Activated CD8-positive, alpha-beta T cell treated with anti-CD3 and anti-CD28 coated beads, Interleukin-2, amount 10 ng/mL, durations not matched to agents 7 days and 5 days (primary cell): Measurements from ENCODE around the gene PCSK7. TPM values are rescaled to one million over a fixed set of nuclear protein-coding genes. Genes with fewer than 3 reads are reported as not detected.
A peak's percentile ranks its signal among the peaks of the same experiment; 100 is the strongest.

ENCODE experiments used
- ATAC-seq: fragments of 150-1000 bp; cut with Tn5 transposase; one replicate; pipeline ENCODE4 v1.10.0; 2021; ENCODE audit warnings: moderate library complexity
- CTCF ChIA-PET: fragments of 350-600 bp; sonication (Branson Sonifier 250); formaldehyde crosslinking; loops from one replicate; lab custom pipeline; 2021; ENCODE audit warnings: antibody characterized with exemption; lab: Charles Lee
- POLR2A ChIA-PET: fragments of 350-600 bp; sonication (Branson Sonifier 250); formaldehyde crosslinking; loops from one replicate; lab custom pipeline; 2021; ENCODE audit warnings: antibody characterized with exemption; lab: Charles Lee
- DNase-seq: peaks from one replicate; pipeline ENCODE4 v3.0.0-alpha.2; 2020
- H3K27ac Mint-ChIP-seq: one replicate; pipeline ENCODE4 v1.8.0; 2021; ENCODE audit warnings: mild to moderate bottlenecking, mixed read lengths
- H3K27me3 Mint-ChIP-seq: one replicate; pipeline ENCODE4 v1.8.0; 2021; ENCODE audit warnings: low read depth, mixed read lengths
- H3K36me3 Mint-ChIP-seq: one replicate; pipeline ENCODE4 v1.8.0; 2021; ENCODE audit warnings: low read depth, mixed read lengths
- H3K4me1 Mint-ChIP-seq: one replicate; pipeline ENCODE4 v1.8.0; 2021; ENCODE audit warnings: low read depth, mixed read lengths
- H3K4me3 Mint-ChIP-seq: one replicate; pipeline ENCODE4 v1.8.0; 2021; ENCODE audit warnings: mild to moderate bottlenecking, mixed read lengths
- H3K9me3 Mint-ChIP-seq: one replicate; pipeline ENCODE4 v1.8.0; 2022; ENCODE audit warnings: mixed read lengths; ENCODE audit not compliant: insufficient read depth
- total RNA-seq, 2 experiments: library from RNA; stranded (reverse); gene quantifications; one replicate each; pipeline ENCODE4 v1.2.3, GENCODE V29; 2021

PCSK7 gene
- total RNA-seq, 2 experiments from 2014 or later, result 160 to 161 TPM

DNA sequence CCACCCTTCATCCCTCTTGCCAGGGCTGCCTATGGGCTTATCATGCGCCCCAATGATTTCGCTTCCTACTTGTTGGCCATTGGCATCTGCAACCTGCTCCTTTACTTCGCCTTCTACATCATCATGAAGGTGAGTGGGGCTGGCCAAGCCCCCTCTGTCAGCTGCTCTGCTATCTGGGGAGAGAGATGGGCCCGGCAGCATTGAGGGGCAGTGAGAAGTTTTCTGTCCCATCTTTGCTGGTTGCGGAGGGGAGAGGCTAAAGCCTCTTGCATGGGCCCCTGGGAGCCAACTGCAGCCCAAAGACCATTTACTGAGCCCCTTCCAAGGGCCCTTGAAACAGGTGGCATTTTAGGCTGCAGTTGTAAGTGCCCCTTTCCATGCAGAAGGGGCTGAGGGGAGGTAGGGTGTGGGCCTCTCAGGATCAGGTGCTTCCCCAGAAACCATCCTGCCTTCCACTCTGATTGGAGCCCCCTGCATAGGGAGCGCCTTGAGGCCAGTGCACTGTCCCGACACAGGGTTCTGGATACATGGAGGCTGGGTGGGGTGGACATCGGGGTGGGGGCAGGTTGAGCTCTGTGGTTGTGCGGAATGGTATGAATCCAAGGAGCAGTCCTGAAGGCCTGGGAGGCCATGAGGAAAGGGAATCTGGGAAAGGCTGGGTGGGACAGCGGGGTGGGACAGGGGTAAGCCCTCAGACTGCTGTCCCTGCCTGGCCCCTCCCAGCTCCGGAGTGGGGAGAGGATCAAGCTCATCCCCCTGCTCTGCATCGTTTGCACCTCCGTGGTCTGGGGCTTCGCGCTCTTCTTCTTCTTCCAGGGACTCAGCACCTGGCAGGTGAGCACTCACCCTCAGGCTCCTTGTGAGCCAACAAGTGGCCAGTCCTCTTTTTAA lies 38.5 kb downstream of the PCSK7 start:
- no peak overlapping the region for H3K4me3 Mint-ChIP-seq
- ATAC-seq (no peak), DNase-seq (no peak)
- H3K27me3 Mint-ChIP-seq, result no peaks in the 10 kb centered on the region
- peaks cover 7% of the 10 kb centered on the region for H3K36me3 Mint-ChIP-seq
- peaks cover 5% of the 10 kb centered on the region for H3K4me1 Mint-ChIP-seq
- ChIA-PET POLR2A (interaction anchor here (0.6 to 0.9 kb wide), 2 partner anchors 36 to 280 kb away, joined by 3 to 5 read pairs; no protein-coding TSS in a partner anchor), CTCF (interaction anchor here (0.6 kb wide), 1 partner anchor 12 kb away, joined by 3 read pairs; no protein-coding TSS in a partner anchor)
- no peaks in the 10 kb centered on the region for H3K9me3 Mint-ChIP-seq
- H3K27ac Mint-ChIP-seq, result peak overlapping the region; percentile 46

DNA sequence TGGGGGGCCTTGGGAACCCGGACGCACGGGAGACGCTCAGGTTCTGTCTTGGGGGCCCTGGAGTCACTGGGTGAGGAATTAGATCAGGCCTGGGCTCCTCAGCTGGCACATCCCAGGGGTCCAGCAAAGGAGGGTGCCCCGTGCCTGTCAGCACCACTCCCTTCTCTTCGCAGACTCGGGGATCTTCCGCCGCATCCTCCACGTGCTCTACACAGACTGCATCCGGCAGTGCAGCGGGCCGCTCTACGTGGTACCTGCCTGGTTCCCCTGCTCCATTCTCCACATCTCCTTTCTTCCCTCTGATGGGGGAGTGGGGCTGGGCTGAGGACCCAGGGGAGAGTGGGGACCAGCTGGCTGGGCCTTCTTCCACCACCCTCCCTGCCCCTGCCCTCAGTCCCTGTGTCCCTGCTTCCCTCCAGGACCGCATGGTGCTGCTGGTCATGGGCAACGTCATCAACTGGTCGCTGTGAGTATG lies 39.4 kb downstream of the PCSK7 start:
- ATAC-seq, result no peak
- POLR2A ChIA-PET, result no interaction called here
- Mint-ChIP-seq H3K9me3 (no peaks in the 10 kb centered on the region), H3K27ac (no peak overlapping the region), H3K4me1 (peaks cover 5% of the 10 kb centered on the region), H3K27me3 (no peaks in the 10 kb centered on the region), H3K36me3 (peaks cover 7% of the 10 kb centered on the region), H3K4me3 (no peak overlapping the region)
- CTCF ChIA-PET, result no interaction called here
- no peak for DNase-seq

DNA sequence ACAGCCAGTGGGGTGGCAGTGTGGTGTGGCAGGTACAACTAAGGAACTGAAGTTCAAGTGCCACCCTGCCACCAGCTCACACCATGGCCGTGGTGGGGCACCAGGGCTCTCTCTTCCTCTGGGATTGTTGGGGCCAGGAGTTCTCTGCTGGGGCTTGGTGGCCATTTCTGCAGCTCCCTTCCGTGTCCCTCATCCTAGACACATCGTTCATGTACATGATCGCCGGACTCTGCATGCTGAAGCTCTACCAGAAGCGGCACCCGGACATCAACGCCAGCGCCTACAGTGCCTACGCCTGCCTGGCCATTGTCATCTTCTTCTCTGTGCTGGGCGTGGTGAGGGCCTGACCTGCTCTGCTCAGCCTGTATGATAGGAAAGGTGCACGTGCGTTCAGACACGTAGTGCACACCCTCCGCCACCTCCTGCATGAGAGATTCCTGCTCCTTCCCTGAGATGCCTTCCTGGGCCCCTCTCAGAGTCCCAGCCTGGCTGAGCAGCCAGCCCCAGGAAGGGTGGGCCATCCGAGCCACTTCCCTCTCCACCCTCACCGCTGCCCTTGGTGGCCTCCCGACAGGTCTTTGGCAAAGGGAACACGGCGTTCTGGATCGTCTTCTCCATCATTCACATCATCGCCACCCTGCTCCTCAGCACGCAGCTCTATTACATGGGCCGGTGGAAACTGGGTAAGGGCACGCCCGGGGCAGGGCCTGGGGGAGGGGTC lies 40.0 kb downstream of the PCSK7 start:
- no peak overlapping the region for H3K27ac Mint-ChIP-seq
- POLR2A ChIA-PET, result no interaction called here

DNA sequence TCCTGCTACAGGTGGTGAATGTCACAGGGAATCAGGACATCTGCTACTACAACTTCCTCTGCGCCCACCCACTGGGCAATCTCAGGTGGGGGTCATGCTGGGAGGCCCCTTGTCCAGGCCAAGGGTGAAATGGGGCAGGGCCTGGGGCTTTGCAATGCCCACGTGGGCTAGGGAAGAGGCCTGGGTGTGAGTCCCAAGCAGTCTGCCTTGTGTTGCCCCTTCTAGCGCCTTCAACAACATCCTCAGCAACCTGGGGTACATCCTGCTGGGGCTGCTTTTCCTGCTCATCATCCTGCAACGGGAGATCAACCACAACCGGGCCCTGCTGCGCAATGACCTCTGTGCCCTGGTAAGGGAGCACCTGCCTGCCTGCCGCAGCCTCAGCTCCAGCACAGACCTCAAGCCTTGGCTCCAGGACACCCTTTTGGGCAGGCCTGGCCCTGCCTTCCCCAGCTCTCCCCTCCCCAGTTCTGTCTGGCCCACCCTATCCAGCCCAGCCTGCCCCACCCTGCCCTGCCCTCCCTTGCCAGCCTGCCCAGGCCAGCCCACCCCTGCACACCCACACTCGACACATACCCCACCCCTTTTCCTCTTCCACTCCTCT lies 41.8 kb downstream of the PCSK7 start:
- no peak overlapping the region for H3K27ac Mint-ChIP-seq
- H3K4me1 Mint-ChIP-seq, result peaks cover 5% of the 10 kb centered on the region
- H3K36me3 Mint-ChIP-seq, result peaks cover 7% of the 10 kb centered on the region
- H3K9me3 Mint-ChIP-seq, result no peaks in the 10 kb centered on the region
- H3K4me3 Mint-ChIP-seq, result no peak overlapping the region
- POLR2A ChIA-PET, result no interaction called here
- H3K27me3 Mint-ChIP-seq, result no peaks in the 10 kb centered on the region
- DNase-seq, result no peak
- no peak for ATAC-seq
- CTCF ChIA-PET, result no interaction called here

More for the DNA sequence above, 40.0 kb downstream of the PCSK7 start:
- H3K9me3 Mint-ChIP-seq, result no peaks in the 10 kb centered on the region
- CTCF ChIA-PET, result interaction anchor here (0.9 to 1.3 kb wide), 2 partner anchors 11 to 35 kb away, joined by 3 read pairs; no protein-coding TSS in a partner anchor
- H3K36me3 Mint-ChIP-seq, result peaks cover 7% of the 10 kb centered on the region
- ATAC-seq, result no peak
- H3K4me1 Mint-ChIP-seq, result peaks cover 5% of the 10 kb centered on the region
- DNase-seq, result no peak
- no peak overlapping the region for H3K4me3 Mint-ChIP-seq
- H3K27me3 Mint-ChIP-seq, result no peaks in the 10 kb centered on the region

DNA sequence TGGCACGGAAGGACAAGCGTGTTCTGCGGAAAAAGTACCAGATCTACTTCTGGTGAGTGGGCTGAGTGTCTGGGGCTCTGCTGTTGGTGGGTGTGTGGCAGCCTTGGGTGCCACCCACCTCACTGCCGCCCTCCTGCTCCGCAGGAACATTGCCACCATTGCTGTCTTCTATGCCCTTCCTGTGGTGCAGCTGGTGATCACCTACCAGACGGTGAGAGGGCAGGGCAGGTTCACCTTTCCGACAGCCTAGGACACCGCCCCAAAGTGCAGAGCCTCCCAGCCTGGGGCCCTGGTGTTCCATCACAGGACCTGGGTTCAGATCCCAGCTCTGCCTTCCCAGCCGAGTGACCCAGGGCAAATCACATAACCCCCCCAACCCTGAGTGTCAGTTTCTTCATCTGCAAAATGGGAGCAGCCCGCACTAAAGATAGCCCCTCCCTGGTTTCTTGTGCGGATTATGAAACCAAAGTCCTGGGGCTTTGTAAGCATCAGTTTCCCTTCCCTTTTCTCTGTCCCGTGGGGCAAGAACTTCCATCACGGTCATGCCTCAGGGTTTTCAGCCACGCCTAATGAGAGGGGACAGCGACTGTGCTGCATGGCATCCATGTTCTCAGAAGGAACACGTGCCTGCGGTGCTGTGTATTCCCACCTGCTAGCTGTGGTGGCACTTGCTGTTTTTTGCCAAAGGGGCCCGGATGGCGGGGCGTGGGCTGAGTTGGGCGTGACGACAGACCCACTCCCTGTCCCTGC lies 42.5 kb downstream of the PCSK7 start:
- Mint-ChIP-seq H3K36me3 (peaks cover 7% of the 10 kb centered on the region), H3K4me1 (peaks cover 5% of the 10 kb centered on the region), H3K9me3 (no peaks in the 10 kb centered on the region), H3K27me3 (no peaks in the 10 kb centered on the region), H3K4me3 (no peak overlapping the region), H3K27ac (no peak overlapping the region)
- DNase-seq, result no peak
- POLR2A ChIA-PET, result no interaction called here
- ATAC-seq, result no peak
- CTCF ChIA-PET, result no interaction called here

DNA sequence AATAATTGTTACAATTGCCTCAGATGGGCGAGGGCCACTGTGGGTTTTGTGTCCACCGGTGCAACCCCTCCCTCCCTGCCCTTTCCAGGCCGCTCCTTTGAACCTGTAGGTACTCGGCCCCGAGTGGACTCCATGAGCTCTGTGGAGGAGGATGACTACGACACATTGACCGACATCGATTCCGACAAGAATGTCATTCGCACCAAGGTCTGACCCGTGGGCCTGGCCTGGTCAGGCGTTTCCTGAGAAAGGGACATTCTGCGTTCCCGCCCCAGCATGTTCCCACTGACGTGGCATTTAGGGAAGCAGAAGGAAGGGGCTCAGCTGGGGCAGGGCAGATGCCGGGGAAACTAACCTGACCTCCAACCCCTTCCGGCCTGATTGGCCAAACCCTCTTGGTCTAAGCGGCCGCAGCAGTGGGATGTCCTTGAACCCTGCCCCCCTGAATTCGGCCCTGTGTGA lies 43.2 kb downstream of the PCSK7 start:
- ChIA-PET POLR2A (no interaction called here), CTCF (no interaction called here)
- Mint-ChIP-seq H3K27me3 (no peaks in the 10 kb centered on the region), H3K4me3 (no peak overlapping the region), H3K4me1 (peaks cover 5% of the 10 kb centered on the region), H3K36me3 (peaks cover 9% of the 10 kb centered on the region), H3K27ac (no peak overlapping the region), H3K9me3 (no peaks in the 10 kb centered on the region)
- no peak for DNase-seq
- no peak for ATAC-seq

DNA sequence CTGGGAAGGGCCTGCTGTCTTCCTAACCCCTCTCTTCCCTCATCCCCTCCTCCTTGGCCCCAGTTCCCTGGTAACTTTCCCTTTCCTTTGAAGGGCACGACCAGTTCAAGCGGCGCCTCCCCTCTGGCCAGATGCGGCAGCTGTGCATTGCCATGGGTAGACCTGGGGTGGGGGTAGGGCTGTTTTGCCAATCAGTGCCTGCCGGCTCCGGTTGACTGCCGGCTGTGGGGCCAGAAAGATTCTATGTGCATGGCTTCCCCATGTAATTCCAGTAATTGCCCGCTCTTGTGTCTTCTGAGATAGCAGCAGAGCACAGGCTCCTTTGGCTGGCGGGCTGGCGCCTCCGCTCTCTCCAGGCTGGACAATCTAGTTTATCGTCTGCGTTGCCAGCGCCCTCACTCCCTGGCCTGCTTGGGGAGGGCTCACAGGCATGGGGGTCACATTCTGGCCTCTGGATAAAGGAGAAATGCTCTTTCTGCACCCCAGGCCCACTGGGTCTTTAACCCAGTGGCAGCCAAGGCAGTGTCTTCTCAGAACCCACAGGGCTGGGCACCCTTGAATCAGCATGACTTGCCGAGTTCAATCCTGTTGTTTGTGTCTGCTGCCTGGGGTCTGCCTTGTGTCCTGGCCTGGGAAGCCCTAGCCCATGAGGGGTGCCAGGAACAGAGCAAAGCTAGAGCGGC lies 43.9 kb downstream of the PCSK7 start:
- peaks cover 3% of the 10 kb centered on the region for H3K4me1 Mint-ChIP-seq

DNA sequence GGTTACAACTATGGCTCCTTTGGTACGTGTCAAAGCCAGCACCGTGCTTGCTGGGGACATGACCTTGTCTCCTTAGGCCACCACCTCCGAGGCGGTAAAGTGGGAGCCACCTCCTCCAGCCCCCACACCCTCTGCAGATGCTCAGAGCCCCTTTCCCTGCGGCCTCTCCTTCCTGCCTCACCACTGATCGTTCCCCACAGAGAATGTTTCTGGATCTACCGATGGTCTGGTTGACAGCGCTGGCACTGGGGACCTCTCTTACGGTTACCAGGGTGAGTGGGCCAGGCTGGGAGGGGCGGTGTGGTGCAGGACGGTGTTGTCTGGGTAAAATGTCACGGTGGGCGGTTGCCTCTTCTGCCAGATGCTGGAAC lies 44.5 kb downstream of the PCSK7 start:
- ATAC-seq (no peak), DNase-seq (no peak)
- H3K9me3 Mint-ChIP-seq, result no peaks in the 10 kb centered on the region
- no peak overlapping the region for H3K27ac Mint-ChIP-seq
- no peak overlapping the region for H3K4me3 Mint-ChIP-seq
- POLR2A ChIA-PET, result no interaction called here
- H3K4me1 Mint-ChIP-seq, result no peaks in the 10 kb centered on the region
- H3K27me3 Mint-ChIP-seq, result no peaks in the 10 kb centered on the region
- CTCF ChIA-PET, result no interaction called here
- peaks cover 5% of the 10 kb centered on the region for H3K36me3 Mint-ChIP-seq

More for the DNA sequence above, 43.9 kb downstream of the PCSK7 start:
- DNase-seq (no peak), ATAC-seq (no peak)
- no peaks in the 10 kb centered on the region for H3K27me3 Mint-ChIP-seq
- no peaks in the 10 kb centered on the region for H3K9me3 Mint-ChIP-seq
- H3K36me3 Mint-ChIP-seq, result peaks cover 6% of the 10 kb centered on the region
- H3K27ac Mint-ChIP-seq, result no peak overlapping the region
- no peak overlapping the region for H3K4me3 Mint-ChIP-seq
- CTCF ChIA-PET, result no interaction called here
- POLR2A ChIA-PET, result no interaction called here

DNA sequence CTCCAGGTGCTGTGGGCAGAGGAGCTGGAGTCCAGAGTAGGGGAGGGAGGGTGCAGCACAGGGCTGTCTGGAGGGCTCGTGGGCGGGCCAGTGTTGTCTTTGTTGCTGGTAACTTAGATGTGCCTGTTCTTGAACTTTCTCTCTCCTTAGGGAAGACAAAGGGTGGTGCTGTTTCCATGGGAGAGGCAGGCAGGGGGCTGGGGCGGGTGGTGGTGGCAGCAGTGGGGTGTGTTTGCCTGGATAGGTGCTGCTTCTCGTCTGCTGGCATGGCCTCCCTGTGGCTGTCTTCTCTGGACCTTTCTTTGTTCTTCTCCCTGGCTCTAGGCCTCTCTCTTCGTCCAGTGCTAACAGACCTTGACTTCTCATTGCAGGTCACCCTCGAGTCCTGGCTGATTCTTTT lies 44.9 kb downstream of the PCSK7 start:
- H3K27ac Mint-ChIP-seq, result no peak overlapping the region

DNA sequence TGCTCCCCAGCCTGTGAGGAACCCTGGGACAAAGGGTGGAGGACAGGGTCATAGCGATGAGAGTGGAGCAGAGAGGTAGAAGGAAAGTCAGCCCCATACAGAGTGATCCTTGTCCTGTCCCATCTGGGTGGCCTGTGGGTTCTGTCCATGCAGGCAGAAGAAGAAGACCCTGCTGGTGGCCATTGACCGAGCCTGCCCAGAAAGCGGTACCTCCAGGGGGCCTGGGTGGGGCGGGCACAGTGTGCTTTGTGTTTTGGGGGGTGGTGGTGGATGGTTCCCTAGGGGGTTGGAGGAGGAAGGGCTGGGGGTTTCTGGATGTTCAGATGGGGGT lies 45.5 kb downstream of the PCSK7 start:
- ATAC-seq, result no peak
- Mint-ChIP-seq H3K27me3 (no peaks in the 10 kb centered on the region), H3K27ac (peak overlapping the region; percentile 10), H3K4me1 (no peaks in the 10 kb centered on the region), H3K4me3 (no peak overlapping the region), H3K9me3 (no peaks in the 10 kb centered on the region), H3K36me3 (peaks cover 2% of the 10 kb centered on the region)
- DNase-seq, result no peak
- ChIA-PET CTCF (interaction anchor here (1.2 to 1.4 kb wide), 2 partner anchors 33 to 40 kb away, joined by 3 to 5 read pairs; no protein-coding TSS in a partner anchor), POLR2A (no interaction called here)

More for the DNA sequence above, 44.9 kb downstream of the PCSK7 start:
- no peaks in the 10 kb centered on the region for H3K27me3 Mint-ChIP-seq
- peaks cover 5% of the 10 kb centered on the region for H3K36me3 Mint-ChIP-seq
- H3K4me3 Mint-ChIP-seq, result no peak overlapping the region
- H3K9me3 Mint-ChIP-seq, result no peaks in the 10 kb centered on the region
- DNase-seq (no peak), ATAC-seq (no peak)
- ChIA-PET POLR2A (no interaction called here), CTCF (no interaction called here)
- H3K4me1 Mint-ChIP-seq, result no peaks in the 10 kb centered on the region
